ENCODE results near the gene TRIM14.
"Not testable (repeated sequence)": the region's sequence is repeated elsewhere in the genome, so short reads cannot be mapped to it uniquely, and the experiment has no call there.

The TRIM14 gene

DNA sequence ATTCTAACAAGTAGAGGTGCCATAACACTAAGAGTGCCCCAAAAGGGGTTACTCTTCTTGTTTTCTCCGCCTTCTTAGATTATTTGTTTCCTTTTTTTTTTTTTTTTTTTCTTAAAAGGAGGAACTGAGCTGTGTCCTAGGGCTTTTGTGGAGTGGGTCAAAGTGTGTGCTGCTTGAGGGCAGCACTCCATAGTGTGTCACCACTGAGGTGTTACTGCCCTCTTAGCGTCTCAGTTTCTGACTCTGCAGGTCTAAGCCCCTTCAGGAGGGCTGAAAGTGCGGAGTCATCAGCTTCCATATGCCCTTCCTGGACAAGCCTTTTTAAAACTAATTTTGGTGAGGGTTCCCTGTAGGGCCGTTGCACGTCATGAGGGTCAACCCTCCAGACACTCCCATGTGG, 75.1 kb downstream of the TRIM14 start:
- no peak for DNase-seq

DNA sequence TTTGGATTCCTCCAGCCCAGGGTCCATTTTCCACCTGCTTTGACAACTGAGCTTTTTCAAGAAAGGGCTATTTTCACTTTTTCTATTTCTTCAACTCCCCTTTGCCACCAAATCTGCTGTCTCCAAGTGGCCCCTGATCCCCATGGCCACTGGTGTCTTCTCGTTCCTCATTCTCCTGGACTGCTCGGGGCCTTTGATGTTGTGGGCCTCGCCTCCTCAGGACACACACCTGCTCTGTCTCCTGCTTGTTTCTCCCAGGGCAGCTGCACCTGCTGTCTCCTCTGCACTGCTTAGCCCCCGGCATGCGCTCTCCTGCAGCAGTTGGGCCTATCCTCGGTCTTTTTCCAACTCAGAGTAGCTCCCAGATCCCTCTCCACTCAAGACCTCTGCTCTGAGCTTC, 78.8 kb downstream of the TRIM14 start:
- DNase-seq: no peak

DNA sequence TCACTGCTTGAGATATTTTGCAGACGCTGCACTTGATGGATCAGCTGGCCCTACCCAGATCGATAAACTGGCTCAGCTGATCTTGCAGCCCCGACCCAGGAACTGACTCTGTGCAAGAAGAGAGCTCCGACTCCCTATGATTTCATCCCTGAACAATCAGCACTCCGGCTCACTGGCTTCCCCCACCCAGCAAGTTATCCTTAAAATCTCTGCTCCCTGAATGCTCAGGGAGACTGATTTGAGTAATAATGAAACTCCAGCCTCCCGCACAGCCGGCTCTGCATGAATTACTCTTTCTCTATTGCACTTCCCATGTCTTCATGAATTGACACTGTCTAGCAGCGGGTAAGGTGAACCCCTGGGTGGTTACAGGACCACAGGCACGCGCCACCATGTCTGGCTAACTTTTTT, 79.4 kb downstream of the TRIM14 start:
- no peak for DNase-seq

GRCh38 chr9:98038958-98039357, 80.1 kb downstream of the TRIM14 start:
- DNase-seq: no peak

DNA sequence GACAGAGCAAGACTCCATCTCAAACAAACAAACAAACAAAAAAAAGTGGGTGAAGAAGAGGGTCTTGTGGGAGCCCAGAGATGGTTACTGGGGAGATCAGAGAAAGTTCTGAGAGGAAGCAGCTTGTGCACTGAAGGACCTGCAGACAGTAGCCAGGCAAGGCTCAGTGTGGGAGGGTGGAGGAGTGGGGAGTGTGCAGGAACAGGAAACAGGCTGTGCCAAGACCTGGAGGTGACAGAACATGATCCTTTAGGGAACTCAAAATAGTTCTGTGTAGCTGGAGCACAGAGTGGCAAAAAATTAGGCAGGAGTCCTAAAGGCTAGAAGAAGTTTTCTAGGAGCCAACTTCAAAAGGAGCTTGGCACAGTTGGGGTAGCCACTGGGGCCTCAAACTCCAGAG, 81.7 kb downstream of the TRIM14 start:
- DNase-seq: peak in 1 of 2 experiments; percentile 57

GRCh38 chr9:98034593-98035546, 84.2 kb downstream of the TRIM14 start:
- DNase-seq: peak; percentile 40 to 55

GRCh38 chr9:98031935-98032334, 87.1 kb downstream of the TRIM14 start:
- peak in 1 of 2 experiments; percentile 48 for DNase-seq

- no peak for DNase-seq
Measured at GRCh38 chr9:98031169-98031568, 87.9 kb downstream of the TRIM14 start.

DNA sequence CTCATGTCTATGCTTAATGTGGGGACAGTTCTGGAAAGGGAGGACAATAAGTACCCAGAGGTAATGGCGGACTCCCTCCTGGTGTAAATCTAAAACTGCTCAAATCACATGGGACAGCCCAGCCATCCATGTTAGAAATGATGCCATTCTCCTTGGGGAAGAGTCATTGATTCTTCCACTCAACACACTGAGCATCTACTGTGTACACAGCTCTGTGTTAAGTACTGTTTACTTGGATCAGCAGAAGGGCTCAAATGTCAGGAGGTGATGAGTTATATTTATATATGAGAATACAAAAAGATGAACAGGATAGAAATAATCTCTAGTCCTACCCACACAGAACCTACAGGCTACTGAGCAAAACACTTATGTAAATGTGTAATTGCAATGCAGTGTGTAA, 94.3 kb downstream of the TRIM14 start:
- DNase-seq: no peak

DNA sequence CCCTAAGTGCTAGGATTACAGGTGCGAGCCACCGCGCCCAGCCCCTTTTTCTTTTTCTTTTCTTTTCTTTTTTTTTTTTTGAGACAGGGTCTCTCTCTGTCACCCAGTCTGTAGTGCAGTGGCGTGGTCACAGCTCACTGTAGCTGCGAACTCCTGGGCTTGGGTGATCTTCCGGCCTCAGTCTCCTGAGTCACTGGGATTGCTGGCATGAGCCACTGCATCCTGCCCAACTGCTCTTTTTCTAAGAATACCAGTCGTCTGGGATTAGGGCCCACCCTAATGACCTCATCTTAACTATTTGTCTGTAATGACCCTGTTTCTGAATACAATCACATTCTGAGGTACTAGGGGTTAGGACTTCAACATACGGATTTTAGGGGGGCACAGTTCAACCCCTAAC, 96.6 kb downstream of the TRIM14 start:
- DNase-seq: no peak

DNA sequence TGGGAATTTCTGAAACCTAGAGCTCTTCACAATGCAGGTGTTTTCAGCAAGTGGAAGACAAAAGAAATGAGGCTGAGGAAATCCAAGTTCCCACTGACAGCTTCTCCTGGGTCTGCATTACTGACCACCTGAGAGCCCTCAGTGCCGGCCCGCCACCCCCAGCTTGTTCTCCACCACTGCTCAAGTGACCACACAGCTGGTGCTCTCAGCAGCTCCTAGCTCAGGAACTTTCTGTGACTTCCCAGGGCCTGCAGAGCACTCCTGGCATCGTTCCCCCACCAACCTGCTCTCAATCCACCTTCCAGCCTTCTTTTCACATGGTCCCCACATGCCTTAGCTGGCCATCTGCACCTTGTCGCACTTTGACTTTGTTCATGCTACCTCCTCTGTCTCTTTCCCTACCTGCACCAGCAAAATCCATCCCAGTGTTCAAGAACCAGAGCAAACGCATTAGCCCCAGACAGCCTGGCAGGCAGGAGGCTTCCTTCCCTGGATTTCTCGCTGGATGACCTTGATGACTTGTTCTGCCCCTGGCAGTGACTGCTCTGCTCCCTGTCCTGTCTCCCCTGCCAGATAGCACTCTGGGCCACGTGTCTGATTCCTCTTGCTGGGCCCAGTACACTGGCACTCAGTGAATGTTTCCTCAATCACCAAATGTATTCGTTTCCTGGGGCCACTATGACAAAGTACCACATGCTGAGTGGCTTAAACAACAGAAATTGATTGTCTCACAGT, 97.5 kb downstream of the TRIM14 start:
- no peak for DNase-seq

- DNase-seq: no peak
Measured at GRCh38 chr9:98020476-98021145, 98.4 kb downstream of the TRIM14 start.

GRCh38 chr9:98019869-98020268, 99.2 kb downstream of the TRIM14 start:
- not testable (repeated sequence) for DNase-seq
